Cerebellar nuclear complex (tissue), 1 donor: Measurements from ENCODE around the gene EMP1.

Experiments
- DNase-seq, 2 experiments: peaks; one replicate each; lab custom pipeline; 2025; lab: John Stamatoyannopoulos, UW

EMP1 gene

GRCh38 chr12:13197526-13198143 lies 1.1 kb downstream of the EMP1 start:
- DNase-seq = no peak

- no peak for DNase-seq
Measured at GRCh38 chr12:13198241-13198640, 1.7 kb downstream of the EMP1 start.

GRCh38 chr12:13198876-13199275 lies 2.4 kb downstream of the EMP1 start:
- no peak for DNase-seq

- no peak for DNase-seq
Measured at GRCh38 chr12:13199592-13199991, 3.1 kb downstream of the EMP1 start.

GRCh38 chr12:13200841-13201240 lies 4.3 kb downstream of the EMP1 start:
- DNase-seq = no peak

GRCh38 chr12:13203034-13203922 lies 6.8 kb downstream of the EMP1 start:
- DNase-seq = no peak

GRCh38 chr12:13204428-13204827 lies 7.9 kb downstream of the EMP1 start:
- no peak for DNase-seq

GRCh38 chr12:13205809-13206559 lies 9.5 kb downstream of the EMP1 start:
- no peak for DNase-seq

GRCh38 chr12:13206560-13206897 lies 10.0 kb downstream of the EMP1 start:
- DNase-seq = no peak

- no peak for DNase-seq
Measured at GRCh38 chr12:13208533-13209435, 12.3 kb downstream of the EMP1 start.

GRCh38 chr12:13209436-13210235 lies 13.1 kb downstream of the EMP1 start:
- DNase-seq = no peak

- no peak for DNase-seq
Measured at GRCh38 chr12:13210236-13211190, 14.0 kb downstream of the EMP1 start.

GRCh38 chr12:13211191-13211858 lies 14.8 kb downstream of the EMP1 start:
- no peak for DNase-seq

- peak in 1 of 2 experiments; percentile 0 for DNase-seq
Measured at GRCh38 chr12:13211859-13212664, 15.5 kb downstream of the EMP1 start.

GRCh38 chr12:13215056-13215455 lies 18.5 kb downstream of the EMP1 start:
- DNase-seq = no peak

GRCh38 chr12:13218641-13219040 lies 22.1 kb downstream of the EMP1 start:
- DNase-seq = no peak

GRCh38 chr12:13219320-13219719 lies 22.8 kb downstream of the EMP1 start:
- DNase-seq = no peak

- DNase-seq = no peak
Measured at GRCh38 chr12:13220838-13221237, 24.3 kb downstream of the EMP1 start.
